Measurements from ENCODE around the gene SPINK2. TPM values are rescaled to one million over a fixed set of nuclear protein-coding genes. Genes with fewer than 3 reads are reported as not detected.

Gene SPINK2
- total and polyA plus RNA-seq, 2 of the 4 experiments (the other 2 are of a cell fraction) = not detected

DNA sequence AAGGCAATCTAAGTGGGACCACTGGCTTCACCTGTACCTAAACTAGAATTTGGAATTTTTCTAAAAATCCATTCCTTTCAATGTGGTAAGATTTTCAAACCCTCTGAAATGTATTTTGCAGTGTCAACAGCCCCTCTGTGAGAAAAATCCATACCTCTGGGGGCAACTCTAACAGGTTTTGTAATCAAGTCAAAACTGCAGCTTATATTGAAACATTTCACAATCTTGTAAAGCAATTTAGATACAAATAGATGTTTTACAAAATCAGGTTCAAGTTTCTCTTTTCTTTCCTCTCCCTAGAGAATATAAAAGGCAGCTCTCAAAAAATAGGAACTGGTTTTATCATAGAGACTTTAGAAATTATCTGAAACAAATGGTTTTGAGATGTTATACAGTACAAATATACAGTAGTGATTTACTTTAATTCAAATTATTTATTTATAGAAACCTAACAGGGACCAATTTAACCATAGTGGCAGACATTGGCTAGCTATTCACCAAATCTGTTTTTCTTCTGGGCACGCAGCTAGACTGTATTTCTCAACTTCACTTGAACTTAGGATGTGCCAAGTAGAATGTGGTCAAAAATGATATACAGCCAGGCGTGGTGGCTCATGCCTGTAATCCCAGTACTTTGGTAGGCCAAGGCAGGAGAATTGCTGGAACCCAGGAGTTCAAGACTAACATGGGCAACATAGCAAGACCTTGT, 36.3 kb upstream of the SPINK2 start:
- no peak overlapping the region for H2AK5ac ChIP-seq (ENCODE audit: low read depth, low read length)
- H3K18ac ChIP-seq (ENCODE audit: low read depth, low read length) = no peak overlapping the region
- H4K91ac ChIP-seq (ENCODE audit: insufficient read depth, low read depth, low read length) = no peak overlapping the region
- H2BK120ac ChIP-seq (ENCODE audit: low read depth, low read length) = no peak overlapping the region
- H2AK9ac ChIP-seq (replicated peaks; ENCODE audit: low read depth, low read length, poor library complexity) = no peak overlapping the region
- peaks cover 6% of the 10 kb centered on the region for H3K27me3 ChIP-seq (ENCODE audit: control insufficient read depth, insufficient read depth, low read length)
- DNase-seq (no peak), ATAC-seq (ENCODE audit: low read depth) (no peak; the same call in 1 of the 2 replicates)
- no peak overlapping the region for H2BK20ac ChIP-seq (ENCODE audit: low read depth, low read length)
- WGBS, 2 experiments (ENCODE audit: extremely low coverage in 2 of 2, insufficient read length in 1 of 2) = 33% methylated on average over 1 of the region's 2 CpGs; no CpG with 5 or more reads in 1 of the 2 experiments
- no peak overlapping the region for H3K27ac ChIP-seq (ENCODE audit: insufficient read depth, low read length)
- H3K79me1 ChIP-seq (ENCODE audit: low read depth in 1 of 2, low read length in 2 of 2) = no peaks in the 10 kb centered on the region
- no peak overlapping the region for H3K14ac ChIP-seq (replicated peaks; ENCODE audit: low read depth, low read length)
- POLR2A ChIA-PET (ENCODE audit: unreplicated experiment) = no interaction called here
- no TSS peak for BruUV-seq (replicated peaks)
- no peak overlapping the region for H2AFZ ChIP-seq (replicated peaks; ENCODE audit: low read length, poor library complexity)
- CTCF ChIA-PET = no interaction called here
- H3K9ac ChIP-seq (ENCODE audit: low read depth, low read length) = no peak overlapping the region
- H3K36me3 ChIP-seq (ENCODE audit: control insufficient read depth, insufficient read depth, low read length) = no peaks in the 10 kb centered on the region
- intact Hi-C loops (cut with micrococcal nuclease) (no loop called here), dilution Hi-C loops (cut with HindIII; ENCODE audit: low sequenced_read_pairs, unreplicated experiment) (no loop called here), in situ Hi-C loops (cut with MboI; ENCODE audit: low sequenced_read_pairs) (loop anchor here (25.0 kb wide), 1 partner anchor 95 kb away; no protein-coding TSS in a partner anchor)
- no peak overlapping the region for H3K4ac ChIP-seq (ENCODE audit: low read depth, low read length)
- H2BK5ac ChIP-seq (ENCODE audit: low read depth, low read length, poor library complexity, severe bottlenecking) = no peak overlapping the region
- TF ChIP-seq, protein P1, sequence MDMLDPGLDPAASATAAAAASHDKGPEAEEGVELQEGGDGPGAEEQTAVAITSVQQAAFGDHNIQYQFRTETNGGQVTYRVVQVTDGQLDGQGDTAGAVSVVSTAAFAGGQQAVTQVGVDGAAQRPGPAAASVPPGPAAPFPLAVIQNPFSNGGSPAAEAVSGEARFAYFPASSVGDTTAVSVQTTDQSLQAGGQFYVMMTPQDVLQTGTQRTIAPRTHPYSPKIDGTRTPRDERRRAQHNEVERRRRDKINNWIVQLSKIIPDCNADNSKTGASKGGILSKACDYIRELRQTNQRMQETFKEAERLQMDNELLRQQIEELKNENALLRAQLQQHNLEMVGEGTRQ (IDR thresholded peaks at IDR 0.05; ENCODE audit: low read depth, low read length) = no peak
- no peak for TF ChIP-seq RAD21 (IDR thresholded peaks at IDR 0.05; ENCODE audit: low read length)
- TF ChIP-seq NFE2L2 (IDR thresholded peaks at IDR 0.05; ENCODE audit: low read depth, low read length) = no peak
- no peak for TF ChIP-seq SMC3 (IDR thresholded peaks at IDR 0.05; ENCODE audit: low read depth, low read length)
- no peak for TF ChIP-seq CHD1 (IDR thresholded peaks at IDR 0.05; ENCODE audit: low read depth, low read length)
- no peaks in the 10 kb centered on the region for H3K9me1 ChIP-seq (ENCODE audit: insufficient read depth, low read length)
- H4K8ac ChIP-seq (ENCODE audit: low read depth in 2 of 2, low read length in 2 of 2) = no peak overlapping the region
- no peak overlapping the region for H4K5ac ChIP-seq (ENCODE audit: low read depth, low read length)
- H3K56ac ChIP-seq (ENCODE audit: extremely low read depth, insufficient read depth, low read length) = no peak overlapping the region
- no peak overlapping the region for H3K23ac ChIP-seq (ENCODE audit: low read depth, low read length)
- H2BK15ac ChIP-seq (ENCODE audit: low read depth, low read length) = no peak overlapping the region
- H3K4me3 ChIP-seq (ENCODE audit: insufficient read depth, low read depth, low read length) = no peak overlapping the region
- no peaks in the 10 kb centered on the region for H3K9me3 ChIP-seq (ENCODE audit: control insufficient read depth, insufficient read depth, low read length)
- H4K20me1 ChIP-seq (ENCODE audit: insufficient read depth, low read length) = no peaks in the 10 kb centered on the region
- no peak overlapping the region for H3K4me2 ChIP-seq (ENCODE audit: low read depth, low read length)
- no peaks in the 10 kb centered on the region for H3K4me1 ChIP-seq (ENCODE audit: control insufficient read depth, insufficient read depth, low read length)
